Omental fat pad (tissue), 4 donors: Measurements from ENCODE around the gene PLA2G6. TPM values are rescaled to one million over a fixed set of nuclear protein-coding genes. Genes with fewer than 3 reads are reported as not detected.
"Not testable (repeated sequence)": the region's sequence is repeated elsewhere in the genome, so short reads cannot be mapped to it uniquely, and the experiment has no call there.

Source experiments
- ATAC-seq: fragments of 150-250 bp; one replicate; pipeline ENCODE4 v1.9.1; 2016; ENCODE audit warnings: mild to moderate bottlenecking, moderate library complexity; ENCODE audit not compliant: low FRiP score
- DNase-seq: peaks from one replicate; pipeline ENCODE4 v3.0.0-alpha.2; 2019; ENCODE audit warnings: low spot score
- total RNA-seq, 4 donors: library from RNA; depleted of rRNA; stranded (reverse); fragments of >200 nt; gene quantifications; one replicate each; pipeline ENCODE4 v1.1.0, GENCODE V29; 2016
- TF ChIP-seq, protein P1 (sequence below), 3 donors: fragments of 450-650 bp; IDR thresholded peaks; one replicate each; pipeline ENCODE4 v1.5.1; 2016 to 2017; ENCODE audit warnings: antibody characterized with exemption in 3 of 3, mild to moderate bottlenecking in 3 of 3, moderate library complexity in 2 of 3

PLA2G6 gene
- total RNA-seq, 4 donors from 2014 or later = 30.8 to 58.5 (median 45.1) TPM

DNA sequence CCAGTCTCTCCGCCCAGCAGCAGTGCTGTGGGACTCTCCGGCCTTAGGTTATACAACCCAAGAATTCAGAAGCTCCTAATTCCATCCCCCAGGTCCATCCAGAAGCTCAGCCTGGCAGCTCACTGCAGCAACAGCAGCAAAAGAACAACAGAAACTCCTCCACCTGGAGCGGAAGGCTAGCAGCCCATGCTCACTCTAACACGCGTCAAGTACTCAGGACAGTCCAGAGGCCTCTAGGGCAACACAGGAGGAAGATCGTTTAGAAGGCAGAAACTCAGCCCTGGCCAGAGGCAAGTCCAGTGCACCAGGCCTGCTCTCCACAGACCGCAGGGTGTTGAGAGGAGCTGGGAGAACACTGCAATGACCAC is 17.1 kb downstream of the PLA2G6 start:
- TF ChIP-seq, protein P1, sequence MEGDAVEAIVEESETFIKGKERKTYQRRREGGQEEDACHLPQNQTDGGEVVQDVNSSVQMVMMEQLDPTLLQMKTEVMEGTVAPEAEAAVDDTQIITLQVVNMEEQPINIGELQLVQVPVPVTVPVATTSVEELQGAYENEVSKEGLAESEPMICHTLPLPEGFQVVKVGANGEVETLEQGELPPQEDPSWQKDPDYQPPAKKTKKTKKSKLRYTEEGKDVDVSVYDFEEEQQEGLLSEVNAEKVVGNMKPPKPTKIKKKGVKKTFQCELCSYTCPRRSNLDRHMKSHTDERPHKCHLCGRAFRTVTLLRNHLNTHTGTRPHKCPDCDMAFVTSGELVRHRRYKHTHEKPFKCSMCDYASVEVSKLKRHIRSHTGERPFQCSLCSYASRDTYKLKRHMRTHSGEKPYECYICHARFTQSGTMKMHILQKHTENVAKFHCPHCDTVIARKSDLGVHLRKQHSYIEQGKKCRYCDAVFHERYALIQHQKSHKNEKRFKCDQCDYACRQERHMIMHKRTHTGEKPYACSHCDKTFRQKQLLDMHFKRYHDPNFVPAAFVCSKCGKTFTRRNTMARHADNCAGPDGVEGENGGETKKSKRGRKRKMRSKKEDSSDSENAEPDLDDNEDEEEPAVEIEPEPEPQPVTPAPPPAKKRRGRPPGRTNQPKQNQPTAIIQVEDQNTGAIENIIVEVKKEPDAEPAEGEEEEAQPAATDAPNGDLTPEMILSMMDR (IDR thresholded peaks at IDR 0.05) = no peak
- no peak for DNase-seq
- ATAC-seq = no peak

DNA sequence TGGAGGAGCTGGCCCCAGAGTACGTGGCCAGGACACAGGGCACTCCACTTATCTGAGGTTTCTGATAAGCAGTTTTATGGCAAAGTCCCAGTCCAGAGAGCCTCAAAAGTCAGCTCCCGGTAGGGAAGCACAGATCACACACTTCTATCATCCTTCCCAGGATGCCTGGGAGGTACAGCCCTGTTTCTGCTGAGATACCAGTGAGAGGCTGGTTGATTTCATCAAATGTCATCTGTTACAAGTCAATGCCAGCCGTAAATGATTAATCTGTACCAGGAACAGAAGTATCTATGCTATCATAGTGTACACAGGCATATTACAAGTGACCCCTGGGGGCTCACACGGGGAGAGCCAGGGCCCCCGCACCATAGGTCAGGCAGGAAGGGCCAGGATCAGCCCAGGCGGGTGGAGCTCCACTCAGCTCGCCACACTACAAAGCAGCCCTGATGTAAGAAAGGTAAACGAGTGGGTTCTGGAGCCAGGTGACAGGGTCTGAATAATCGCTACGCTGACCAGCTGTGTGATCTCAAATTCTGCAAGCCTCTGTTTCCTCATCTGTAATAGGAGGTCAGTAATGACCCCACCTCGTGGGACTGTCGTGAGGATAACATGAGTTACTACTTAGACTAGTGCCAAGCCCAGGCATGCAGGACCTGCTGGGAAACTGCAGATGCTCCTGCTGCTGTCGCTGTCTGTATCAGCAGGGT is 17.6 kb downstream of the PLA2G6 start:
- TF ChIP-seq, protein P1 (IDR thresholded peaks at IDR 0.05) = no peak
- DNase-seq = no peak

DNA sequence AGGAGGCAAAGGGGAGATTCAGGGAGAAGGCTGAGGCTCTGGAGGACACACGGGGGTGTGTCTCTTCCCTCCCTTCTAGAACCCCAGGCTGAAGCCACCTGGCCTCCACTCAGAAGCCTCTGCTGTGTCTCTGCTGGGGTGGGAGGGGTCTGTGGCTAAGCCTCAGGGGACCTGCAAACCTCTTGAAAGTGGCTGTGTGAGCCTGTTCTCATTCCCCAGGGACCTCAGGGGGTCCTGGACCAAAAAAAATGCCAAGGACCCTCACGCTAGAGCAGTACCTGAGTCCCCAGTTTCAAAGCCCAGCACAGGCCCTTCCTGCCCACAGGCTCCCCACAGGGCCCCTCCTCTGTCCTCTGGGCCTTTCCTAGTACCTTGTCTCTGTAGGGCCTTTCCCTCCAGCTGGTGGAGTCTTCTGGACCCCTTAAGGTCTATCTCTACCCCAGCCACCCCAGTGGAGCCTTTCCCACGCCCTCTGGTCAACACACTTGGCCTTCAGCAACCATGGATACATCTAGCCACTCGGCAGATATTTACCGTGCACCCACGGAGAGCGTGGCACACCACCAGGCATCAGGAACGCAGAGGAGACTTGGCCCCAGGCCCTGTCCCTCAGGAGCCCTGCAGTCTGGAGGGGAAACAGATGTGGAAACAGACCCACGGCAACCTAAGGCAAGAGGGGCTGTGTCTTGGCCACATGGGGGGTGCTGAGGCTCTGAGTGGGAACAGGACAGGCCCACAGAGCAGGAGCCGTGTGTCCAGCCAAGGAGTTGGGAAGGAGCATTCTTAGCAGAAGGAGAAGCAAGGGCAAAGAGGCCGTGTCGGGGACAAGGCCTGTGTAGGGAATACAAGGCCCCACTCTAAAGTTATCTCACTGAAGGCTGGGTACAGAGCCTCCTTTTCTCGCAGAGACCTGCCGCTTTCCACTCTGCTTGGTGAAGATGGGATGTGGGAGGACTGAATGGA is 18.5 kb downstream of the PLA2G6 start:
- DNase-seq (no peak), ATAC-seq (no peak)
- TF ChIP-seq, protein P1 (IDR thresholded peaks at IDR 0.05) = no peak

More for the DNA sequence above, 17.6 kb downstream of the PLA2G6 start:
- ATAC-seq = no peak

DNA sequence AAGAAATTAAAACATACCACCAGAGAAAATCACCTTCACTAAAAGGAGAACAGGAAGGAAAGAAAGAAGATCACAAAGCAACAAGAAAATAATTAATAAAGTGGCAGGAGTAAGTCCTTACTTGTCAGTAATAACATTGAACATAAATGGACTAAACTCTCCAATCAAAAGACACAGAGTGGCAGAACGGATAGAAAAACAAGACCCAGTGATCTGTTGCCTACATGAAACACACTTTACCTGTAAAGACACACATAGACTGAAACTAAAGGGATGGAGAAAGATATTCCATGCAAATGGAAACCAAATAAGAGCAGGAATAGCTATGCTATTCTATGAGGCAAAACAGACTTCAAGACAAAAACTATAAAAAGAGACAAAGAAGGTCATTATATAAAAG is 25.9 kb downstream of the PLA2G6 start:
- TF ChIP-seq, protein P1 (IDR thresholded peaks at IDR 0.05) = no peak
- no peak for ATAC-seq
- DNase-seq = no peak

DNA sequence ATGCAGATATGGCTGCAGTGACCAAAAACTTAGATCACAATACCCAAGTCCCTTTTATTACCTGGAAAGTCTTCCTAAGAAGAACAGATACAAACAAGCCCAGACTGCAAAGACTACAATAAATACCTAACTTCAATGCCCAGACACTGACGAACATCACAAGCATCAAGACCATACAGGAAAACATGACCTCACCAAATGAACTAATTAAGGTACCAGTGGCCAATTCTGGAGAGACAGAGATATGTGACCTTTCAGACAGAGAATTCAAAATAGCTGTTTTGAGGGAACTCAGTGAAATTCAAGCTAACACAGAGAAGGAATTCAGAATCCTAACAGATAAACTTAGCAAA is 27.1 kb downstream of the PLA2G6 start:
- not testable (repeated sequence) for ATAC-seq

DNA sequence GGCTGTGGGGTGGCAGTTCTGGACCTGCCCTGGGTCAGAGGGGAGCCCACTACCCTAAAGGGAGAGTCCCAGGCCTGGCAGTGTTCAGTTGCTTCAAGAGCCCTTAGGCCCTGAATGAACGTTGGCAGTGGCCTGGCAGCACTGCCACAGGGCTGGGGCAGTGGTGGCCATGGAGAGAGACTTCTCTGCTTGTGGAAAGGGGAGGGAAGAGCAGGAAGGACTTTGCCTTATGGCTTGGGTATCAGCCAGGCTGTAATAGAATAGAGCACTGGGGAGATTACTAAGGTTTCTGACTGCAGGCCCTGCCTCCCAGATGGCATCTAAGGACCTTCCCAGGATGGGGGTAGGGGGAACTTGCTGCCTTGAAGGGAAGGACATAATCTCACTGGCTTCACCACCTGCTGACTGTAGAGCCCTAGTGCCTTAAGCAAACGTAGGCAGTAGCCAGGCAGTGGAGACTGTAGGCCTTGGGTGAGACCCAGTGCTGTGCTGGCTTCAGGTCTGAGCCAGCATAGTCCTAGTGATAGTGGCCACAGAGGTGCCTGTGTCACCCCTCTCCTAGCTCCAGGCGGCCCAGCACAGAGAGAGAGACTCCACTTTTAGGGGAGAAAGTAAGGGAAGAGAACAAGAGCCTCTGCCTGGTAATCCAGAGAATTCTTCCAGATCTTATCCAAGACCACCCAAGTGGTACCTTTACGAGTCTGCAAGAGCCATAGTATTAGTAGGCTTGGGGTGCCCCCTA is 27.6 kb downstream of the PLA2G6 start:
- DNase-seq (no peak), ATAC-seq (no peak)
- TF ChIP-seq, protein P1 (IDR thresholded peaks at IDR 0.05) = no peak

More for the DNA sequence above, 27.1 kb downstream of the PLA2G6 start:
- not testable (repeated sequence) for DNase-seq

DNA sequence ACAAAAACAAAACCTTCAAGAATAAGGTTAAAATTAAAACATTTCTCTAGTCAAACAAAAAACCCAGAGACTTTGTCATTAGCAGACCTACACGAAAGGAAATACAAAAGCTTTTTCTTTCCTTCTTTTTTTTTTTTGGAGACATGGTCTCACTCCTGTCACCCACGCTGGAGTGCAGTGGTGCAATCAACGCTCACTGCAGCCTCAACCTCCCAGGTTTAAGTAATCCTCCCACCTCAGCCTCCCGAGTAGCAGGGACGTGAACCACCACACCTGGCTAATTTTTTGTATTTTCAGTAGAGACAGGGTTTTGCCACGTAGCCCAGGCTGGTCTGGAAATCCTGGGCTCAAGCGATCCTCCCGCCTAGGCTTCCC is 30.5 kb downstream of the PLA2G6 start:
- TF ChIP-seq, protein P1 (IDR thresholded peaks at IDR 0.05) = no peak
- DNase-seq (no peak), ATAC-seq (no peak)
